ENCODE data around the gene CADPS2.

Gene CADPS2

DNA sequence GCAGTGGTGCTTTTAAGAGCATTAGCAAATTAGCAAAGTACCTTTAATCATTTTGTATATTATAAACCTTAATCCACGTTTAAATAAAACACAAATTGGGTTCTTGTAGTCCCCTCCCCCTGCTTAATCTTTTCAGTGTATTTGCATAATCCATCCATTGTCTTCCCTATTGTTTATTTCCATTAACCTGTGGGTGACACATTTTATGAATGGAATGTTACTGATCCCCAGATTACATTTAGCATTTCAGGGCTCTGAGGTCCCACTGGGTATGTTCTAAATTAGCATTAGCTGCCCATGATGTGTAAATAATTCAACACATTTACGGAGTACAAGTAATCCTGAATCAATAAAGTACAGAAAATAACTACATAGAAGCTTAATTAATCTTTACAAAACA, 443.3 kb downstream of the CADPS2 start:
- Histone ChIP-seq H3F3A (ENCODE audit: insufficient read depth, low read length) (no peaks in the 10 kb centered on the region), H3K4me3 (ENCODE audit: low read depth, low read length, poor library complexity, severe bottlenecking) (no peak overlapping the region), H3K9me2 (ENCODE audit: low read depth, low read length) (no peaks in the 10 kb centered on the region), H3K4me2 (ENCODE audit: low read length) (no peak overlapping the region), H3K27ac (ENCODE audit: low read depth, low read length, poor library complexity, severe bottlenecking) (no peak overlapping the region), H3K4me1 (ENCODE audit: insufficient read depth, low read length, severe bottlenecking) (no peaks in the 10 kb centered on the region), H2AFZ (ENCODE audit: low read length) (no peak overlapping the region), H4K20me1 (ENCODE audit: insufficient read depth, low read length) (no peaks in the 10 kb centered on the region), H3K9me3 (ENCODE audit: low read length) (no peaks in the 10 kb centered on the region), H3K27me3 (ENCODE audit: insufficient read depth, low read length) (no peaks in the 10 kb centered on the region), H3K36me3 (ENCODE audit: insufficient read depth, low read length) (no peaks in the 10 kb centered on the region), H3K9ac (ENCODE audit: low read length) (no peak overlapping the region), H3K79me2 (ENCODE audit: insufficient read depth, low read length) (no peaks in the 10 kb centered on the region)
- TF ChIP-seq EZH2 (IDR thresholded peaks at IDR 0.05; ENCODE audit: borderline replicate concordance, low read length) = no peak
- TF ChIP-seq, protein P1, sequence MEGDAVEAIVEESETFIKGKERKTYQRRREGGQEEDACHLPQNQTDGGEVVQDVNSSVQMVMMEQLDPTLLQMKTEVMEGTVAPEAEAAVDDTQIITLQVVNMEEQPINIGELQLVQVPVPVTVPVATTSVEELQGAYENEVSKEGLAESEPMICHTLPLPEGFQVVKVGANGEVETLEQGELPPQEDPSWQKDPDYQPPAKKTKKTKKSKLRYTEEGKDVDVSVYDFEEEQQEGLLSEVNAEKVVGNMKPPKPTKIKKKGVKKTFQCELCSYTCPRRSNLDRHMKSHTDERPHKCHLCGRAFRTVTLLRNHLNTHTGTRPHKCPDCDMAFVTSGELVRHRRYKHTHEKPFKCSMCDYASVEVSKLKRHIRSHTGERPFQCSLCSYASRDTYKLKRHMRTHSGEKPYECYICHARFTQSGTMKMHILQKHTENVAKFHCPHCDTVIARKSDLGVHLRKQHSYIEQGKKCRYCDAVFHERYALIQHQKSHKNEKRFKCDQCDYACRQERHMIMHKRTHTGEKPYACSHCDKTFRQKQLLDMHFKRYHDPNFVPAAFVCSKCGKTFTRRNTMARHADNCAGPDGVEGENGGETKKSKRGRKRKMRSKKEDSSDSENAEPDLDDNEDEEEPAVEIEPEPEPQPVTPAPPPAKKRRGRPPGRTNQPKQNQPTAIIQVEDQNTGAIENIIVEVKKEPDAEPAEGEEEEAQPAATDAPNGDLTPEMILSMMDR (IDR thresholded peaks at IDR 0.05; ENCODE audit: low read length) = no peak

DNA sequence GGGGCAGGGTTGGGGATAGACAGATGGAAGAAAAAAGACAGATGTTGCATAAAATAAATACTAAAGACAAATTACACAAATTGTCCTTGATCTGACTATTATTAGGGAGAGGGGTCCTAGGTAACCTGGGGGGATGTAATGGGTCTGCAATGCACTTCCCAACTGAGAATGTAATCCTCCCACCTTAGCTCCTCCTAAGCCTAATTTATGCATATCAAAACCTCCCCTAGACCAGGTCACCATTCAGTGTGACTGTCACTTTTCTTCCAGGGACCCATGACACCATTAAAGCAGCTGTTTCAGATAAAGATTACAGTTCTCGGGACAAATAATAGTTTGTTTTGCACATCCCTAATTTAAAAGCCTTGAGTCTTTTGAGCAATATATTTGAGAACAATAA, 447.8 kb downstream of the CADPS2 start:
- Histone ChIP-seq H3K4me2 (ENCODE audit: low read length) (no peak overlapping the region), H3K9ac (ENCODE audit: low read length) (no peak overlapping the region), H3F3A (ENCODE audit: insufficient read depth, low read length) (no peaks in the 10 kb centered on the region), H4K20me1 (ENCODE audit: insufficient read depth, low read length) (peaks cover 2% of the 10 kb centered on the region; the same call in 1 of the 2 replicates), H2AFZ (ENCODE audit: low read length) (no peak overlapping the region), H3K36me3 (ENCODE audit: insufficient read depth, low read length) (no peaks in the 10 kb centered on the region), H3K9me3 (ENCODE audit: low read length) (no peaks in the 10 kb centered on the region), H3K27me3 (ENCODE audit: insufficient read depth, low read length) (no peaks in the 10 kb centered on the region), H3K4me3 (ENCODE audit: low read depth, low read length, poor library complexity, severe bottlenecking) (no peak overlapping the region), H3K79me2 (ENCODE audit: insufficient read depth, low read length) (no peaks in the 10 kb centered on the region), H3K4me1 (ENCODE audit: insufficient read depth, low read length, severe bottlenecking) (no peaks in the 10 kb centered on the region), H3K9me2 (ENCODE audit: low read depth, low read length) (no peaks in the 10 kb centered on the region), H3K27ac (ENCODE audit: low read depth, low read length, poor library complexity, severe bottlenecking) (no peak overlapping the region)
- TF ChIP-seq EZH2 (IDR thresholded peaks at IDR 0.05; ENCODE audit: borderline replicate concordance, low read length) = no peak
- TF ChIP-seq, protein P1 (IDR thresholded peaks at IDR 0.05; ENCODE audit: low read length) = no peak

DNA sequence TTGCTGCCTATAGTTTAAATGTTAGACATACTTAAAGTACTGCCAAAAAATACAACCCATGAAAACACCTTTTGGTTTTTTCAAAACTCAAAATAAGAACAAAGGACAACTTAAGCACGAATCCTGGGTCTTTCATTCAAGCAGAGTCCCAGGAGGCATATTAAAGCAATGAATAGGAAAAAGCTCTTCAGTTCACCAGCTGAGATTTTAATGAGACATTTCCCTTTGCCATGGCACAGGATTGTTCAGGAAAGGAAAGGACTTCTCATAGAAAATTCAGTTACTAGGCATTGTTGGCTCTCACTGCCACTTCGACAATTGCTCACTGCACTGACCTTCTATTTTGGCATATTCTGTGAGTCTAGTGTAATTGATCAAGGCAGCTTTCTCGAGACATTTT, 448.3 kb downstream of the CADPS2 start:
- Histone ChIP-seq H3K27ac (ENCODE audit: low read depth, low read length, poor library complexity, severe bottlenecking) (no peak overlapping the region), H3K9ac (ENCODE audit: low read length) (no peak overlapping the region), H3K9me2 (ENCODE audit: low read depth, low read length) (no peaks in the 10 kb centered on the region), H3K79me2 (ENCODE audit: insufficient read depth, low read length) (no peaks in the 10 kb centered on the region), H3K4me3 (ENCODE audit: low read depth, low read length, poor library complexity, severe bottlenecking) (no peak overlapping the region), H3F3A (ENCODE audit: insufficient read depth, low read length) (no peaks in the 10 kb centered on the region), H2AFZ (ENCODE audit: low read length) (no peak overlapping the region), H4K20me1 (ENCODE audit: insufficient read depth, low read length) (peaks cover 2% of the 10 kb centered on the region; the same call in 1 of the 2 replicates), H3K4me1 (ENCODE audit: insufficient read depth, low read length, severe bottlenecking) (no peaks in the 10 kb centered on the region), H3K27me3 (ENCODE audit: insufficient read depth, low read length) (no peaks in the 10 kb centered on the region), H3K4me2 (ENCODE audit: low read length) (no peak overlapping the region), H3K9me3 (ENCODE audit: low read length) (no peaks in the 10 kb centered on the region), H3K36me3 (ENCODE audit: insufficient read depth, low read length) (no peaks in the 10 kb centered on the region)
- no peak for TF ChIP-seq EZH2 (IDR thresholded peaks at IDR 0.05; ENCODE audit: borderline replicate concordance, low read length)
- TF ChIP-seq, protein P1 (IDR thresholded peaks at IDR 0.05; ENCODE audit: low read length) = no peak
